GM10248 (cell line): ENCODE results near the gene PRC1.
"Not testable (repeated sequence)": the region's sequence is repeated elsewhere in the genome, so short reads cannot be mapped to it uniquely, and the experiment has no call there.

Source experiments
- CTCF ChIA-PET: fragments of 300-600 bp; sonication (Branson Sonifier 250); formaldehyde crosslinking; extraction: SDS; loops from one replicate; lab custom pipeline; 2021; ENCODE audit warnings: antibody characterized with exemption; lab: Yijun Ruan, JAX
- POLR2A ChIA-PET: fragments of 350-650 bp; sonication (Branson Sonifier 250); formaldehyde crosslinking; extraction: SDS; loops from one replicate; lab custom pipeline; 2020; ENCODE audit warnings: antibody characterized with exemption; lab: Yijun Ruan, JAX
- DNase-seq: peaks from one replicate; pipeline ENCODE4 v3.0.0; 2012; ENCODE audit errors: extremely low spot score
- CTCF ChIP-seq: IDR thresholded peaks from 2 replicates; pipeline ENCODE4 v1.5.1; 2012; ENCODE audit warnings: mild to moderate bottlenecking, low read depth; ENCODE audit errors: extremely low read depth, missing control alignments, control extremely low read depth

PRC1 gene

GRCh38 chr15:91018158-91018557 lies 23.8 kb upstream of the PRC1 start:
- TF ChIP-seq CTCF, result no peak
- ChIA-PET POLR2A (no interaction called here), CTCF (interaction anchor here (2.6 kb wide), 1 partner anchor 15 kb away, joined by 11 read pairs; no protein-coding TSS in a partner anchor)
- no peak for DNase-seq

GRCh38 chr15:91017716-91018115 lies 23.4 kb upstream of the PRC1 start:
- POLR2A ChIA-PET, result no interaction called here
- TF ChIP-seq CTCF, result no peak
- no peak for DNase-seq
- CTCF ChIA-PET, result interaction anchor here (2.6 kb wide), 1 partner anchor 16 kb away, joined by 11 read pairs; no protein-coding TSS in a partner anchor

GRCh38 chr15:91013701-91014100 lies 19.4 kb upstream of the PRC1 start:
- CTCF ChIA-PET, result interaction anchor here (1.5 to 2.2 kb wide), 2 partner anchors 19 to 28 kb away, joined by 4 to 9 read pairs; no protein-coding TSS in a partner anchor
- DNase-seq, POLR2A ChIA-PET: not testable (repeated sequence)

GRCh38 chr15:91007266-91007665 lies 12.9 kb upstream of the PRC1 start:
- no peak for DNase-seq
- no peak for TF ChIP-seq CTCF
- ChIA-PET POLR2A (no interaction called here), CTCF (interaction anchor here (1.2 to 2.2 kb wide), 4 partner anchors 11 to 50 kb away, joined by 3 to 11 read pairs (median 8); partner anchors contain the start of gene VPS33B)

- ChIA-PET CTCF (interaction anchor here (1.5 kb wide), 1 partner anchor 32 kb away, joined by 4 read pairs; no protein-coding TSS in a partner anchor), POLR2A (no interaction called here)
- TF ChIP-seq CTCF, result no peak
- no peak for DNase-seq
Measured at GRCh38 chr15:91001209-91001608, 6.9 kb upstream of the PRC1 start.

- ChIA-PET CTCF (interaction anchor here (1.7 kb wide), 1 partner anchor 12 kb away, joined by 7 read pairs; no protein-coding TSS in a partner anchor), POLR2A (no interaction called here)
- no peak for TF ChIP-seq CTCF
- no peak for DNase-seq
Measured at GRCh38 chr15:90998737-90999136, 4.4 kb upstream of the PRC1 start.

- ChIA-PET POLR2A (interaction anchor here (0.7 kb wide), 1 partner anchor 1148 kb away, joined by 3 read pairs; no protein-coding TSS in a partner anchor), CTCF (interaction anchor here (1.0 to 1.2 kb wide), 2 partner anchors 11 to 61 kb away, joined by 3 read pairs; no protein-coding TSS in a partner anchor)
- no peak for TF ChIP-seq CTCF
- peak; percentile 34 for DNase-seq
Measured at GRCh38 chr15:90994059-90994416, 297 bp downstream of the PRC1 start.
